MV-4-11 (cell line): ENCODE data around the gene TLX2.
"Not testable (repeated sequence)": the region's sequence is repeated elsewhere in the genome, so short reads cannot be mapped to it uniquely, and the experiment has no call there.

Experiments used
- DNase-seq: peaks from one replicate; lab custom pipeline; 2025; lab: John Stamatoyannopoulos, UW

TLX2 gene

DNA sequence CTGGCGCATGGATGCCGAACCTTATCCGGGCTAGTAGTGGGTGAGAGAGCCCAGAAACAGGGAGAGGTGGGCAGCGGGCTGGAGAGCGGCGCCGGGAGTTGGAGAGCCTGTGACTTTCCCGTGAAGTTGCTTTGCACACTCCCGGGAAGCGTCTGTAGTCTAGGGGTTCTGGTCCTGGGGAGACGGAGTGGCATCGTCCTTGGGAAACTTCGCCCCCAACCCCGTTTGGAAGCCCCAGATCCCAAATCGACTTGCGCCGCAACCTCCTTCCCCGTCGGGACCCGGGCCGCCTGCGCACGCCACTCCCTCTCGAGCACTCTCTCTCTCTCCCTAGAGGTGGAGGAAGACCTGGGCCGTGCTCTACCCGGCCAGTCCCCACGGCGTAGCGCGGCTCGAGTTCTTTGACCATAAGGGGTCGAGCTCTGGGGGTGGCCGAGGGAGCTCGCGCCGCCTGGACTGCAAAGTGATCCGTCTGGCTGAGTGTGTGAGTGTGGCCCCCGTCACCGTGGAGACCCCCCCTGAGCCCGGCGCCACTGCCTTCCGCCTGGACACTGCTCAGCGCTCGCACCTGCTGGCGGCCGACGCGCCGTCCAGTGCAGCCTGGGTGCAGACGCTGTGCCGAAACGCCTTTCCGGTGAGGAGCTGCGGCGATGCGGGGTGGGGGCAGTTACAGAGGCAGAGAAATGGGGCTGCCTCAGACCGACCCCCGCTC is 40.7 kb downstream of the TLX2 start:
- peak; percentile 23 for DNase-seq

DNA sequence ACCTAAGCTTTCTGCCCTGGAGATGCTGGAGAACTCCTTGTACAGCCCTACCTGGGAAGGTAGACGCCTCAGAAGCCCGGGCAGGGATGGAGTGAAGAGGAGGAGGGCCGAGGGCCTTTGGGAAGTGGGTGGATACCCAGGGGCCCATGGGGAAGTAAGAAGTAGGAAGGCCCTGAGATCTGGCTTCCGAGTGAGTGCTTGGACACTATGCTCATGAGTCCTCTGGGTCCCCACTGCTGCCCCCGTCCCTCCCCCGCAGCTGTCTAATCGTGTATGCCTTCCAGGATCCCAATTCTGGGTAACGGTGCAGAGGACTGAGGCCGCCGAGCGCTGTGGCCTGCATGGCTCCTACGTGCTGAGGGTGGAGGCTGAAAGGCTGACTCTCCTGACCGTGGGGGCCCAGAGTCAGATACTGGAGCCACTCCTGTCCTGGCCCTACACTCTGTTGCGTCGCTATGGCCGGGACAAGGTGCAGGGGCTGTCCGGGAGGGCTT is 41.4 kb downstream of the TLX2 start:
- DNase-seq, result peak; percentile 43

DNA sequence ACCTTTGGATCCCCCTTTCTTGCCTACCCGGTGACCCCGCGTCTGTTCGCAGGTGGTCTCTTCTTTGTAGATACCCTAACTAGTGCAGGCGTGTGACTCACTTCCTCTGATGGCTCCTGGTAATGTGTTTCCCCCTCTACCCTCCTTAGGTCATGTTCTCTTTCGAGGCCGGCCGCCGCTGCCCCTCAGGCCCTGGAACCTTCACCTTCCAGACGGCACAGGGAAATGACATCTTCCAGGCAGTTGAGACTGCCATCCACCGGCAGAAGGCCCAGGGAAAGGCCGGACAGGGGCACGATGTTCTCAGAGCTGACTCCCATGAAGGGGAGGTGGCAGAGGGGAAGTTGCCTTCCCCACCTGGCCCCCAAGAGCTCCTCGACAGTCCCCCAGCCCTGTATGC is 41.9 kb downstream of the TLX2 start:
- DNase-seq, result no peak

DNA sequence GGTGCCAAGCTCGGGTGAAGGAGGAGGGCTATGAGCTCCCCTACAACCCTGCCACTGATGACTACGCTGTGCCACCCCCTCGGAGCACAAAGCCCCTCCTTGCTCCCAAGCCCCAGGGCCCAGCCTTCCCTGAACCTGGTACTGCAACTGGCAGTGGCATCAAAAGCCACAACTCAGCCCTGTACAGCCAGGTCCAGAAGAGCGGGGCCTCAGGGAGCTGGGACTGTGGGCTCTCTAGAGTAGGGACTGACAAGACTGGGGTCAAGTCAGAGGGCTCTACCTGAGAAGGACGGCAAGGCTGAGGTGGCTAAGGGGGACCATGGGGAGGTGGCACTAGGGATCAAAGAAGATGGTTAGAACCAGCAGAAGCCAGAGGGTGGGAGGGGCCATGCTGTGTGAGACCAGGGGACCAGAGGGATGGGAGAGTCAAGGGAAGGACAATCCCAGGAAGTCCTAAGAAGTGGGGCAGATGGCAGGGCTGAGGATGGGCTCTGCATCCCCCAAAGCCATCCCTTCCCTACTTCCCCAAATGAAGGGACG is 42.7 kb downstream of the TLX2 start:
- no peak for DNase-seq

DNA sequence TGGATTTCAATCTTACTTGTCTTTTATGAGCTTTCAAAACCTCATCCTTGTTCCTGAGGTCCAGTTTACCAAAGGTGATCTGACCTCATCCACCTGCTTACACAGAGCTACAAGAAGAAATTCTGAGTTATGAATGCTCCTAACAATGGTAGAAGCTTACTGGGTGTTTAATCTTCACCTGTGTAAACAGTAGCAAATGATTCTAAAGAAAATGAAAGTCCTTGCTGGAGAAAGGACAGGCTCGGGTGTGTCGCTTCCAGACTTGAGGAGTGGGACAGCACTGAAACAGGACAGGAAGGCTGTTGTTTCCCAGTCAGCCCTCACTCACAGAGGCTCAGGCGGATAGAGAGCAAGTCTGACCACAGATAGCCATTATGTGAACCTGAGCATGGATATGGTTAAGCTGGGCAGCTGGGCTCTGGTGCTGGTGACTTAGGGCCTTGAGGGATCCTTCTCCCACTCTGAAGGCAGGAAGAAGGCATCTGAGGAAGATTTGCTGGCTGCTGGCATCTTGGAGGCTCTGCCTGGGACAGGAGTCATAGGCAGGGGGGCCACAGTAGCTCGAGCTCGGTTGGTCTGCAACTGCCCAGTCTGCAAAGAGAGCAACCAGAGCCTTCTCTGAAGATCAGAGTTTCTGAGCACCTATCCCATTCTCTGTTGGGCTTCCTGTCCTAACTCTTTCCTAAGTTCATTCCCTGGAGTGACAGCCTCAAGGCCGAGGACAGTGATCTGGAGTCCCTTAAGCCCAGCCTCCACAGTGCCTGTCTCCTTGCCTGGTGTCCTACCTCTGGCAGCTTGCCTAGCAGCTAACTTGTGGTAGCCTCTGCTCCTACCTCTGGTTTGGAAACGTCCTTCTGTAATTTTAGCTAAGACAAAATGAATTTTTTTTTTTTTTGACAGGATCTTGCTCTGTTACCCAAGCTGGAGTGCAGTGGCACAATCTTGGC is 44.3 kb downstream of the TLX2 start:
- DNase-seq, result no peak

DNA sequence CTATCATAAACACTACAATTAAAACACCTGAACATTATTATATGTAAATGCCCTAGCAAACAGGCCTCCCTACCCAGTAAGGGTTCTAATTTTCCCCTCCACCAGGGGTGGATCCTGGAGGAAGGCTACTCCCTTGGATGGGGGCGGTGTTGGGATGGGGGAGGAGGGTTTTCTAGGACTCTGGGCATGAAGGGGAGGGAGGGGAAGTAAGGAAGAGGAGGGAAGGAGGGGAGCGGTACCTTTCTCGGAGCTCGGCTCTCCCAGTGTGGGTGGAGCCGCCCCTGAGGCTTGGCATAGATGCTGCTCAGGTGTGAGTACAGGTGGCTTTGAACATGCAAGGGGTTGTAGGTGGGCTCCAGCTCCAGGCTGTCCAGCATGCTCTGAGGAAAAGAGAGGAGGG is 45.7 kb downstream of the TLX2 start:
- no peak for DNase-seq

DNA sequence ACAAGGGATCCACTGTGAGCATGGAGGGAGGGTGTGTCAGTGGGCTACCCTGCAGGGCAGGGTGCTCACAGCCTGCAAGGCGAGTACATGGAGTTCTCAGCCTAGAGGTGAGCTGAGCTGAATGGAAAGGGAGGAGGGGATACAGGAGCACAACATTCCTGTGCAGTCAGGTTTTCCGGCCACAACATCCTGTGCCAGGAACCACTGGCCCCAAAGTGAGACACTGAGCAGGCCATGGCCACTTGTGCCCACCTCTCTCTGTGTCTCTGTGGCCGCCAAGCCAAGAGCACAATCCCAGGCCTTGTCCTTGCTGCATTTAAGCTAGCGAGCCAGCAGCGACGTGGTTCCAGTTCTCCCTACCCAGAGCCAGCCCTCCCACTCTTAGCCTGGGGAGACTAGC is 46.3 kb downstream of the TLX2 start:
- no peak for DNase-seq

DNA sequence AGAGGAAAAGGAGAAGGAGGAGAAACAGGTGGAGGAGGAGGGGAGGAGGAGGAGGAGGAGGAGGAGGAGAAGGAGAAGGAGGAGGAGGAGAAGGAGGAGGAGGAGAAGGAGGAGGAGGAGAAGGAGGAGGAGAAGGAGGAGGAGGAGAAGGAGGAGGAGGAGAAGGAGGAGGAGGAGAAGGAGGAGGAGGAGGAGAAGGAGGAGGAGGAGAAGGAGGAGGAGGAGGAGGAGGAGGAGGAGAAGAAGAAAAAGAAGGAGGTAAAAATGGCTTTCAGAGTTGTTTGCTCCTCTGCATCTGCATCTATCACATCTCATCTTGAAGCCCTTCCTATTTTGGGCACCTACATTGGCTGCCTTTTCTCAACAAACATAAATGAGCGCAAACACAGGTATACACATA is 46.8 kb downstream of the TLX2 start:
- DNase-seq, result not testable (repeated sequence)

DNA sequence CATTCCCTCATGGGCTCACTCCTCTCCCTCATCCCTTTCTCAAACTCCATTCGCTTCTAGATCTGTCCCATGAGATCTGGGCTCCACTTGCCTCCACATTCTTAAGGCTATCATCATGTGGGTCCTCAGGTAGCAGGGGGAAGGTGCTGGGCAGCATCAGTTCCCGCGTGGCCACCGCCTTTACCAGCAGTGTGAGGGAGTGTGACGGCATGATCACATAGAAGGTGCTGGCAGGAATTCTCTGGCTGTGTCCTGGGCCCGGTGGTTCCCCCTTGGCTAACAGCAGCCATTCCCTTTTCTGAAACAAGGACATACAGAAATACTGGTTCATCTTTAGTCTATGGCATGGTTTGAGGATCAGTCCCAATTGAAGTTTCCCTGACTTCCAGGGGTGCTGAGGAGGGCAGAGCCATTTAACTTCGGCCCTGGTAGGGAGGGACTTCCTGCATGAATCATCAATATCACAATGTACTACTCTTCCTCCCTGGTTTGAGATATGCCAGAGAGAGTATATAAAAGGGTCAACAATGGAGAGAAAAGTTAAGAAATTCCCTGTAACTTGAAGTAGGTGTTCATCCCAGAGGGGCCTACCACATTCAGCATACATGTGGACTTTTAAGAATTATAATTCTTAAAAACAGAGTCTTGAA is 48.0 kb downstream of the TLX2 start:
- DNase-seq, result no peak

DNA sequence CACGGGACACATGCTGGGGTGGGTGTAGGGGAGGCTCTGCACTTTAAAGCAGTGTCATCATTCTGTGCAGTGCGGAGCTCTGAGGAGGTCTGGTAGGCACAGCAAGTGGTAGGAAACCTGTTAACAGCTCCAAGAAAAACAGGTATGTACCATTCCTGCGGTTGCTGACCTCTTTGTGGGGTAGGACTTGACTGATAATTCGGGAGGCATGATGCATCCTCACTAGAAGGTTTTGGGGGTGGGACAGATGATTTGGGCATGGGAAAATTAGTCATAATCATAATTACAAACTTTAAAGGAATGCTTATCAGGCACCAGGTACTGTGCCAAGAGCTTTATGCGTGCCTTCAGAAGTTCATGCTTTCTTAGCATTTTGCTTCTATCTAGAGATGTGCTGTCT is 50.0 kb downstream of the TLX2 start:
- DNase-seq, result no peak

DNA sequence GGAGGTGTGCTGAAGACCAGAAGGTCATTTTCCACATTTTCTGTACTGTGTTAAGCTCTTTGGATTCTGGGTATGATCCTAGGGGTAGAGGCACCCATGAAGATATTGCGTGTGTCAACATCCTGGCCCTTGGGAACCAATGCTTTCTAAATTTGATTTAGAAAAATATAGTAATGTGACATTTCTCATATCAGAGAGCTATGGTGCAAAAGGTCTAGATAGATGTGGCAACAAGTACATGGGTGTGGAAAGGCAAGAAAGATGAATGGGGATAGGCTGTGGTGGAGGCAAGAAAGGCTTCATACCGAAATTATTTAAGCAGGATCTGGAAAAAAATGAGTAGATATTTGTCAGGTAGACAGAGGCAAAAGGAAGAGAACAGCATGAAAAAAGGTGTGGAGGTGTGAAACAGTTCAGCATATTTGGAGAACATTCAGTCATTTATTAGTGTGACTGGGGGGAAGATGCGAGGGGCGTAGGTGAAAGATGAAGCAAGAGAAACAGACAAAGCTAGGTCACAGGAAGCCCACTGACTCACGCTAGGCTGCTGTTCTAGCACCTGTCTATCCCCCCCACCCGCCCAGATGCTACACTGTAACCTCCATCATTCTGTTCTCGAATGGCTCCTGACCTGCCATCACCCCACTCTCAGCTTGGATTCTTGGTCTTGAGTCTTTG is 52.0 kb downstream of the TLX2 start:
- DNase-seq, result no peak

DNA sequence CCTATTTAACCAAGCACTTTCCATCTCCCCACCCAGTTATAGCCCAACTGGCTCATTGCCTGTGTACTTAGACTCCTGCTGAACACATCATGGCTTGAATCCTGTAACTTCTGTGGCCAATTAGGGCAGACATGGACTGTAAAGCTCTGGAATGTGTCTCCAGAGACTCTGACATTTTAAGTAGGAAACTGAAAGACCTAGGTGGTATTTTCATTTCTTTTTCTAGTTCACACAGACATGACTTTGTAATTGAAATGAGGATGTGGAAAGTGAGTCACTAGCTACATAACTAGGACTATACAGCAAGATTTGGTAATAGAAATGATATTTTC is 52.5 kb downstream of the TLX2 start:
- peak; percentile 68 for DNase-seq
